ENCODE results near the gene ATF7IP2. TPM values are rescaled to one million over a fixed set of nuclear protein-coding genes. Genes with fewer than 3 reads are reported as not detected.

Gene ATF7IP2
- total and polyA plus RNA-seq, 2 of the 13 experiments (the other 11 are each of a cell fraction or from before 2014, with no cell fraction given): 117 to 217 TPM

GRCh38 chr16:10362077-10362863, 23.6 kb upstream of the ATF7IP2 start (continued):
- no peak for TF ChIP-seq ZBTB40 (IDR thresholded peaks at IDR 0.05)
- TF ChIP-seq ZBTB40 (CRISPR knock-in tag; IDR thresholded peaks at IDR 0.05): 0 out of 2 replicates have a peak, but pooled peaks have one; percentile 24
- TF ChIP-seq ZNF644 (CRISPR knock-in tag; IDR thresholded peaks at IDR 0.05; ENCODE audit: low read depth): no peak
- TF ChIP-seq RARA (CRISPR knock-in tag; IDR thresholded peaks at IDR 0.05): peak; percentile 72
- no peak for TF ChIP-seq ZNF572 (CRISPR knock-in tag; IDR thresholded peaks at IDR 0.05)
- no peak for TF ChIP-seq REXO4 (CRISPR knock-in tag; IDR thresholded peaks at IDR 0.05; ENCODE audit: borderline replicate concordance)
- no peak for TF ChIP-seq EHMT2 (IDR thresholded peaks at IDR 0.05; ENCODE audit: borderline replicate concordance, low read depth, low read length)
- no peak for TF ChIP-seq MXD3 (CRISPR knock-in tag; IDR thresholded peaks at IDR 0.05)
- peak; percentile 90; the same call in 1 of the 2 replicates for TF ChIP-seq DPF2 (CRISPR knock-in tag; IDR thresholded peaks at IDR 0.05; ENCODE audit: borderline replicate concordance, low read depth)
- TF ChIP-seq ZNF607 (CRISPR knock-in tag; IDR thresholded peaks at IDR 0.05; ENCODE audit: borderline replicate concordance): no peak
- TF ChIP-seq AHDC1 (CRISPR knock-in tag; IDR thresholded peaks at IDR 0.05; ENCODE audit: borderline replicate concordance): peak; percentile 87; the same call in 1 of the 2 replicates
- peak; percentile 68; the same call in 1 of the 2 replicates for TF ChIP-seq ZNF441 (CRISPR knock-in tag; IDR thresholded peaks at IDR 0.05; ENCODE audit: borderline replicate concordance)
- no peak for TF ChIP-seq RFXANK (CRISPR knock-in tag; IDR thresholded peaks at IDR 0.05)
- no peak for TF ChIP-seq ZNF790 (CRISPR knock-in tag; IDR thresholded peaks at IDR 0.05; ENCODE audit: borderline replicate concordance)
